ENCODE data around the gene SUPT20HL2. TPM values are rescaled to one million over a fixed set of nuclear protein-coding genes. Genes with fewer than 3 reads are reported as not detected.

SUPT20HL2 gene
- total and polyA plus RNA-seq, 2 of the 8 experiments (the other 6 are each of a cell fraction or from before 2014, with no cell fraction given), result not detected

- H2AK5ac ChIP-seq (ENCODE audit: low read depth, low read length), result no peak overlapping the region
Observed at GRCh38 chrX:24301806-24302205, 12.1 kb downstream of the SUPT20HL2 start.

More at GRCh38 chrX:24301806-24302205, 12.1 kb downstream of the SUPT20HL2 start:
- no peak overlapping the region for H3K14ac ChIP-seq (ENCODE audit: insufficient read length)
- H3K4me3 ChIP-seq (ENCODE audit: extremely low read depth in 1 of 4, insufficient read depth in 2 of 4, low read depth in 3 of 4, low read length in 4 of 4), result no peak overlapping the region
- no peaks in the 10 kb centered on the region for H4K20me1 ChIP-seq (replicated peaks in 1 of 2; ENCODE audit: control insufficient read depth in 1 of 2, insufficient read depth in 2 of 2, low read length in 2 of 2)
- no peaks in the 10 kb centered on the region for H3K9me3 ChIP-seq (ENCODE audit: insufficient read depth in 2 of 2, low read depth in 1 of 2, low read length in 1 of 2)
- no peak overlapping the region for H2BK120ac ChIP-seq (replicated peaks; ENCODE audit: low read depth, low read length)
- H3K4me2 ChIP-seq (ENCODE audit: insufficient read depth in 1 of 2, low read depth in 2 of 2, low read length in 2 of 2), result no peak overlapping the region
- H4K5ac ChIP-seq (ENCODE audit: insufficient read length, low read depth, low read length), result no peak overlapping the region
- ChIA-PET CTCF (ENCODE audit: partially characterized antibody) (no interaction called here), POLR2A (ENCODE audit: partially characterized antibody) (no interaction called here)
- no peaks in the 10 kb centered on the region for H3K79me2 ChIP-seq (ENCODE audit: control insufficient read depth in 1 of 2, insufficient read depth in 2 of 2, low read length in 2 of 2)
- H2AFZ ChIP-seq (ENCODE audit: low read length), result no peak overlapping the region
- no peak overlapping the region for H2BK15ac ChIP-seq (ENCODE audit: low read length)
- H2BK5ac ChIP-seq (ENCODE audit: low read depth, low read length), result no peak overlapping the region
- H2BK20ac ChIP-seq (ENCODE audit: low read length), result no peak overlapping the region
- FAIRE-seq (no peak), DNase-seq (ENCODE audit: low read depth in 1 of 2, low spot score in 2 of 2) (no peak)
- H3K23me2 ChIP-seq (ENCODE audit: low read depth, low read length), result no peaks in the 10 kb centered on the region
- H3K36me3 ChIP-seq (ENCODE audit: control insufficient read depth in 2 of 4, insufficient read depth in 4 of 4, low read length in 3 of 4), result no peaks in the 10 kb centered on the region
- TF ChIP-seq NRF1 (IDR thresholded peaks at IDR 0.05; ENCODE audit: low read depth, low read length) (no peak), BACH1 (IDR thresholded peaks at IDR 0.05; ENCODE audit: low read length) (no peak), TAF7 (optimal IDR thresholded peaks at IDR 0.05; ENCODE audit: borderline replicate concordance, low read depth, low read length) (no peak), TEAD4 (IDR thresholded peaks at IDR 0.05; ENCODE audit: low read depth, low read length) (no peak), ATF2 (IDR thresholded peaks at IDR 0.05; ENCODE audit: low read length) (no peak), CEBPB (IDR thresholded peaks at IDR 0.05; ENCODE audit: low read depth, low read length) (no peak), SRF (IDR thresholded peaks at IDR 0.05; ENCODE audit: low read depth, low read length) (no peak), KDM4A (IDR thresholded peaks at IDR 0.05; ENCODE audit: low read depth, low read length, severe bottlenecking) (no peak)
- no peak overlapping the region for H3K23ac ChIP-seq (ENCODE audit: insufficient read length)
- no peak overlapping the region for H3K56ac ChIP-seq (replicated peaks; ENCODE audit: insufficient read length, low read depth, low read length)
- no peak overlapping the region for H3K9ac ChIP-seq (replicated peaks in 1 of 4; ENCODE audit: extremely low read depth in 1 of 4, low read depth in 3 of 4, low read length in 3 of 4)
- H4K8ac ChIP-seq (ENCODE audit: extremely low read depth, insufficient read depth, low read length), result no peak overlapping the region
- H3K4ac ChIP-seq (replicated peaks; ENCODE audit: insufficient read length, low read depth, low read length), result no peak overlapping the region
- H3K4me1 ChIP-seq (replicated peaks in 1 of 4; ENCODE audit: control insufficient read depth in 3 of 4, insufficient read depth in 4 of 4, low read length in 3 of 4), result no peaks in the 10 kb centered on the region; a peak in 1 of 7 replicates
- WGBS, 2 experiments (ENCODE audit: extremely low coverage in 1 of 2, insufficient coverage in 1 of 2, insufficient read length in 1 of 2, insufficient replicate concordance in 2 of 2, low coverage in 1 of 2, low lambda C conversion rate in 2 of 2, missing lambda C conversion rate in 1 of 2), result 100% methylated on average over 2 of the region's 2 CpGs; no CpG with 5 or more reads in 1 of the 2 experiments
- no peak overlapping the region for H3K27ac ChIP-seq (ENCODE audit: low read depth, low read length)
- H2BK12ac ChIP-seq (ENCODE audit: low read depth, low read length), result no peak overlapping the region
- no peaks in the 10 kb centered on the region for H3K27me3 ChIP-seq (replicated peaks in 1 of 4; ENCODE audit: control insufficient read depth in 3 of 4, extremely low read depth in 1 of 4, insufficient read depth in 3 of 4, low read length in 3 of 4)
- H3K79me1 ChIP-seq (ENCODE audit: low read depth, low read length), result no peaks in the 10 kb centered on the region
- no peak overlapping the region for H3K18ac ChIP-seq (ENCODE audit: extremely low read depth, low read length)
- no peak overlapping the region for H4K91ac ChIP-seq (replicated peaks; ENCODE audit: insufficient read length, low read length)
